Erythroblast (primary cell): ENCODE measurements around the gene USP17L20.
"Not testable (repeated sequence)": the region's sequence is repeated elsewhere in the genome, so short reads cannot be mapped to it uniquely, and the experiment has no call there.

Source experiments
- GATA1 ChIP-seq: IDR thresholded peaks from 2 replicates; pipeline ENCODE4 v1.6.1; 2011; ENCODE audit warnings: low read depth, mild to moderate bottlenecking, control low read depth, low read length, moderate library complexity
- POLR2A ChIP-seq: IDR thresholded peaks from 2 replicates; pipeline ENCODE4 v1.6.1; 2011; ENCODE audit warnings: mild to moderate bottlenecking, low read length

GRCh38 chr4:9247953-9248680, 9.8 kb upstream of the USP17L20 start, which contains the start of gene USP17L18:
- not testable (repeated sequence) for TF ChIP-seq POLR2A, GATA1
